Choroid plexus epithelial cell (primary cell): ENCODE measurements around the gene AFG1L.
"Not testable (repeated sequence)": the region's sequence is repeated elsewhere in the genome, so short reads cannot be mapped to it uniquely, and the experiment has no call there.

ENCODE experiments used
- DNase-seq: peaks from one replicate; pipeline ENCODE4 v3.0.0-alpha.2; 2010; ENCODE audit warnings: low read depth
- H3K4me3 ChIP-seq: 2 replicates; pipeline ENCODE4 v1.5.1; 2011; ENCODE audit warnings: low read depth, mild to moderate bottlenecking, control low read depth, low read length, moderate library complexity
- CTCF ChIP-seq: conservative IDR thresholded peaks from 2 replicates; pipeline ENCODE4 v1.5.1; 2011; ENCODE audit warnings: low read depth, mild to moderate bottlenecking, control low read depth, inconsistent platforms, low read length, moderate library complexity

The AFG1L gene

DNA sequence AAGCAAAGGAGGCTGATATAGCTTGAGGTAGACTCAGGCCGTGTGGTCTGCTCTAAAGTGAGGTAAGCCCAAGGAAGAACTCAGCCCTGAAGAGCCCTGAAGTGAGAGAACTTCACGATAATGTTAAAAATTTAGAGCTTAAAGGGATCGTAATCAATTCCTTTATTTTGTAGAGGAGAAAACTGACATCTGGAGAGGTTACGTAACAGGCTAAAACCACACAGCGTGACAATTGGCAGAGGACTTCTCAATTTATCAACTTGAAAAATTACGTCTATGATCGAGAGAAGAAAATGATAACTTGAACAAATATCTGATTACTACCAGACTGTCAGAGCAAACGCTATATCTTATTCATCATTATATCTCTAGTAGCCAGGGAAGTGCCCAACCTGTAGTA lies 144.1 kb downstream of the AFG1L start:
- DNase-seq = peak; percentile 27
- no peak overlapping the region for H3K4me3 ChIP-seq
- TF ChIP-seq CTCF = no peak

DNA sequence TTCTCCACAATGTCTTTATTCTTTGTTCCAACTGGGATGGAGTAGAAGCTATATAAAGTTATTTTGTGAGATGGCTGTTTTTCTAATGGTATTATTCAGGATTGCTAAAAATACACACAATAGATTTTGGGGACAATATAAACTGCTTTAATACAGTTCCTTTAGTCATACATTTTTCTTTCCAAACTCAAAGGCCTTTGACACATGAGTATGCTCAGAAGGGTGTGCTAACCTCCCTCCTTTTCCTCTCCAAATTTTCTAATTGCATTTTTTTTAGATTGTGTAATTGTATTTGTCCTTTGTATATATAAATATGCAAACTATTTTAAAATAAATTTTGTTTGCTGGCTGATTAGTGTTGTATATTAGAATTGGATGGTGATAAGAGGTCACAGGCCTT lies 146.3 kb downstream of the AFG1L start:
- DNase-seq = no peak
- TF ChIP-seq CTCF = no peak
- no peak overlapping the region for H3K4me3 ChIP-seq

- H3K4me3 ChIP-seq = no peak overlapping the region
- TF ChIP-seq CTCF = no peak
- peak; percentile 36 for DNase-seq
These were observed 148.1 kb downstream of the AFG1L start for GRCh38 chr6:108442770-108443520.

GRCh38 chr6:108446629-108447150 lies 151.8 kb downstream of the AFG1L start:
- DNase-seq = peak; percentile 64
- H3K4me3 ChIP-seq = no peak overlapping the region
- peak; percentile 9 for TF ChIP-seq CTCF

- H3K4me3 ChIP-seq = no peak overlapping the region
- TF ChIP-seq CTCF = no peak
These were observed 153.6 kb downstream of the AFG1L start for GRCh38 chr6:108448481-108448880.

DNA sequence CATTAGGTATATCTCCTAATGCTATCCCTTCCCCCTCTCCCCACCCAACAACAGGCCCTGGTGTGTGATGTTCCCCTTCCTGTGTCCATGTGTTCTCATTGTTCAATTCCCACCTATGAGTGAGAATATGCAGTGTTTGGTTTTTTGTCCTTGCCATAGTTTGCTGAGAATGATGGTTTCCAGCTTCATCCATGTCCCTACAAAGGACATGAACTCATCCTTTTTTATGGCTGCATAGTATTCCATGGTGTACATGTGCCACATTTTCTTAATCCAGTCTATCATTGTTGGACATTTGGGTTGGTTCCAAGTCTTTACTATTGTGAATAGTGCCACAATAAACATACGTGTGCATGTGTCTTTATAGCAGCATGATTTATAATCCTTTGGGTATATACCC lies 154.9 kb downstream of the AFG1L start:
- not testable (repeated sequence) for DNase-seq, H3K4me3 ChIP-seq

More at GRCh38 chr6:108448481-108448880, 153.6 kb downstream of the AFG1L start:
- no peak for DNase-seq

DNA sequence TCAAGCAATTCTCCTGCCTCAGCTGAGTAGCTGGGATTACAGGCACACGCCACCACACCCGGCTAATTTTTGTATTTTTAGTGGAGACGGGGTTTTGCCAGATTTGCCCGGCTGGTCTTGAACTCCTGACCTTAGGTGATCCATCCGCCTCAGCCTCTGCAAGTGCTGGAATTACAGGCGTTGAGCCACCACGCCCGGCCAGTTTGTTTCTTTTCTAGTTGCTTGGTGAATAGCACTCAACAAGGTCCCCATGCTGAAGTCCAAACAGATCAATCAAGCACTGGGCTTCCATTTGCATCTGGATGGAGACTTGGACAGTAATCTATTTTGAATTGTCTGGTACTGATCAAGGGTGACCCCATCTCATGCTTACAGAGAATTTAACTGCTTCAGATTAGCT lies 157.0 kb downstream of the AFG1L start:
- TF ChIP-seq CTCF = no peak
- no peak for DNase-seq
- H3K4me3 ChIP-seq = no peak overlapping the region
